H1 (cell line): ENCODE data around the gene UMPS. TPM values are rescaled to one million over a fixed set of nuclear protein-coding genes. Genes with fewer than 3 reads are reported as not detected.

Experiments used
- ATF3 ChIP-seq: IDR thresholded peaks from 2 replicates; pipeline ENCODE4 v1.6.1; 2011; ENCODE audit warnings: low read depth, mild to moderate bottlenecking, low read length; ENCODE audit not compliant: insufficient read depth
- EGR1 ChIP-seq: IDR thresholded peaks from 2 replicates; pipeline ENCODE4 v1.6.1; 2011; ENCODE audit warnings: low read depth, low read length, borderline replicate concordance
- GTF2F1 ChIP-seq: IDR thresholded peaks from 2 replicates; pipeline ENCODE4 v1.6.1; 2012; ENCODE audit warnings: low read depth, low read length, improper control_type of control experiment, borderline replicate concordance
- JUND ChIP-seq: IDR thresholded peaks from 2 replicates; pipeline ENCODE4 v1.6.1; 2011; ENCODE audit warnings: mild to moderate bottlenecking, improper control_type of control experiment, low read length
- RXRA ChIP-seq: IDR thresholded peaks from 2 replicates; pipeline ENCODE4 v1.6.1; 2011; ENCODE audit warnings: low read depth, mild to moderate bottlenecking, low read length, moderate library complexity; ENCODE audit not compliant: insufficient read depth
- SIN3A ChIP-seq, 2 experiments: IDR thresholded peaks in 1 of 2; conservative IDR thresholded peaks in 1 of 2; 2 replicates each; pipeline ENCODE4 v1.6.1; 2011 to 2012; ENCODE audit warnings: low read length in 2 of 2, improper control_type of control experiment in 1 of 2, low read depth in 1 of 2, mild to moderate bottlenecking in 1 of 2
- SIRT6 ChIP-seq: IDR thresholded peaks from one replicate; pipeline ENCODE4 v1.7.1; 2012; ENCODE audit warnings: low read length, inconsistent platforms
- polyA plus RNA-seq, 7 experiments: library from polyadenylated mRNA; depleted of rRNA in 3 of 7; stranded (reverse) in 5 of 7; unstranded in 2 of 7; fragments of >200 nt in 5 of 7; fragments of 200-250 nt in 2 of 7; gene quantifications; 1 replicate in 5 of 7; 2 replicates in 1 of 7; 4 replicates in 1 of 7; pipeline versions ENCODE4 v1.2.1 to v1.2.3, GENCODE V29; 2011 to 2013; ENCODE audit warnings: missing spikeins in 2 of 7, mixed read lengths in 2 of 7
- total RNA-seq: library from RNA; stranded (reverse); fragmentation: NEBNext Ultra II Directional; extraction: Animal tissue kit (Norgen Biotek cat#: 25700); gene quantifications from 2 replicates; pipeline ENCODE4 v1.2.1, GENCODE V29; 2021
- TF ChIP-seq, protein P1 (sequence below): fragments of 300-600 bp; sonication (generic); IDR thresholded peaks from 2 replicates; pipeline ENCODE4 v1.7.1; 2012; ENCODE audit warnings: low read length, moderate library complexity, mild to moderate bottlenecking, inconsistent platforms; ENCODE audit not compliant: insufficient replicate concordance

UMPS gene
- total and polyA plus RNA-seq, 2 of the 8 experiments (the other 6 are each of a cell fraction or from before 2014, with no cell fraction given) = 32.8 to 59.0 TPM

DNA sequence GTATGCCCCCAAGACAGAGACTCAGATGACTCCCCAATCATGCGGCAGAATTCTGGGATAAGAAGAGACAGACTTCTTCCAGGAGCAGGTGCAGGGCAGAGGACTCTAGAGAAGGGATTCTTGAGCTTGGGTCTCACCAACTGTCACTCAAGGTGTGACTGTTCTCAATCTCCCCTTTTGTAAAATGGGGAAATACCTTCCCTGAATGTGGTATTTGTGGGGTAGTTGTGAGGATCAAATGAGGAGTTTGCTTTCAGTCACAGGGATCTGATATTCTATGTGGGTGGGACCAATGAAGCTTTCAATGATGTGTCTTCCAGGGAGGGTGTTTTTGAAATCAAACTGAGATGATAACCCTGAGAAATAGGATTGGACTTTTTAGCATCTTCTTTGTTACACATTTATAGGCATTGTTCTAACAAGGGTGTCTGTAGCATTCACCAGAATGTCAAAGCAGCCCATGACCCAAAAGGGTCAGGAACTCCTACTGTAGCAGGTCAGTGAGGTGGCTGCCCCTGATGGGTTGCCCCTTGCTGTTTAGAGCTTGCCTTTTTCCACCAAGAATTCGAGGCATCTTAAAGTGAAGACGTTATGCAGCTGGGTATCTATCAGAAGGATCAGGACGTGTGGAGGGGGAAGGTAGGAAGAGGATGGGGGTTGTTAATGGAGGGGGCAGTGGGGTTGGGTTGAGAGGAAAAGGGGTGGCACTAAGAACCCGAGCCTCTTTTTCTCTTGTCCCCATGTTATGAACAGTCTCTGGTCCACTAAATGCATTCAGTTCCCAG, 28.8 kb downstream of the UMPS start (continued):
- TF ChIP-seq, protein P1, sequence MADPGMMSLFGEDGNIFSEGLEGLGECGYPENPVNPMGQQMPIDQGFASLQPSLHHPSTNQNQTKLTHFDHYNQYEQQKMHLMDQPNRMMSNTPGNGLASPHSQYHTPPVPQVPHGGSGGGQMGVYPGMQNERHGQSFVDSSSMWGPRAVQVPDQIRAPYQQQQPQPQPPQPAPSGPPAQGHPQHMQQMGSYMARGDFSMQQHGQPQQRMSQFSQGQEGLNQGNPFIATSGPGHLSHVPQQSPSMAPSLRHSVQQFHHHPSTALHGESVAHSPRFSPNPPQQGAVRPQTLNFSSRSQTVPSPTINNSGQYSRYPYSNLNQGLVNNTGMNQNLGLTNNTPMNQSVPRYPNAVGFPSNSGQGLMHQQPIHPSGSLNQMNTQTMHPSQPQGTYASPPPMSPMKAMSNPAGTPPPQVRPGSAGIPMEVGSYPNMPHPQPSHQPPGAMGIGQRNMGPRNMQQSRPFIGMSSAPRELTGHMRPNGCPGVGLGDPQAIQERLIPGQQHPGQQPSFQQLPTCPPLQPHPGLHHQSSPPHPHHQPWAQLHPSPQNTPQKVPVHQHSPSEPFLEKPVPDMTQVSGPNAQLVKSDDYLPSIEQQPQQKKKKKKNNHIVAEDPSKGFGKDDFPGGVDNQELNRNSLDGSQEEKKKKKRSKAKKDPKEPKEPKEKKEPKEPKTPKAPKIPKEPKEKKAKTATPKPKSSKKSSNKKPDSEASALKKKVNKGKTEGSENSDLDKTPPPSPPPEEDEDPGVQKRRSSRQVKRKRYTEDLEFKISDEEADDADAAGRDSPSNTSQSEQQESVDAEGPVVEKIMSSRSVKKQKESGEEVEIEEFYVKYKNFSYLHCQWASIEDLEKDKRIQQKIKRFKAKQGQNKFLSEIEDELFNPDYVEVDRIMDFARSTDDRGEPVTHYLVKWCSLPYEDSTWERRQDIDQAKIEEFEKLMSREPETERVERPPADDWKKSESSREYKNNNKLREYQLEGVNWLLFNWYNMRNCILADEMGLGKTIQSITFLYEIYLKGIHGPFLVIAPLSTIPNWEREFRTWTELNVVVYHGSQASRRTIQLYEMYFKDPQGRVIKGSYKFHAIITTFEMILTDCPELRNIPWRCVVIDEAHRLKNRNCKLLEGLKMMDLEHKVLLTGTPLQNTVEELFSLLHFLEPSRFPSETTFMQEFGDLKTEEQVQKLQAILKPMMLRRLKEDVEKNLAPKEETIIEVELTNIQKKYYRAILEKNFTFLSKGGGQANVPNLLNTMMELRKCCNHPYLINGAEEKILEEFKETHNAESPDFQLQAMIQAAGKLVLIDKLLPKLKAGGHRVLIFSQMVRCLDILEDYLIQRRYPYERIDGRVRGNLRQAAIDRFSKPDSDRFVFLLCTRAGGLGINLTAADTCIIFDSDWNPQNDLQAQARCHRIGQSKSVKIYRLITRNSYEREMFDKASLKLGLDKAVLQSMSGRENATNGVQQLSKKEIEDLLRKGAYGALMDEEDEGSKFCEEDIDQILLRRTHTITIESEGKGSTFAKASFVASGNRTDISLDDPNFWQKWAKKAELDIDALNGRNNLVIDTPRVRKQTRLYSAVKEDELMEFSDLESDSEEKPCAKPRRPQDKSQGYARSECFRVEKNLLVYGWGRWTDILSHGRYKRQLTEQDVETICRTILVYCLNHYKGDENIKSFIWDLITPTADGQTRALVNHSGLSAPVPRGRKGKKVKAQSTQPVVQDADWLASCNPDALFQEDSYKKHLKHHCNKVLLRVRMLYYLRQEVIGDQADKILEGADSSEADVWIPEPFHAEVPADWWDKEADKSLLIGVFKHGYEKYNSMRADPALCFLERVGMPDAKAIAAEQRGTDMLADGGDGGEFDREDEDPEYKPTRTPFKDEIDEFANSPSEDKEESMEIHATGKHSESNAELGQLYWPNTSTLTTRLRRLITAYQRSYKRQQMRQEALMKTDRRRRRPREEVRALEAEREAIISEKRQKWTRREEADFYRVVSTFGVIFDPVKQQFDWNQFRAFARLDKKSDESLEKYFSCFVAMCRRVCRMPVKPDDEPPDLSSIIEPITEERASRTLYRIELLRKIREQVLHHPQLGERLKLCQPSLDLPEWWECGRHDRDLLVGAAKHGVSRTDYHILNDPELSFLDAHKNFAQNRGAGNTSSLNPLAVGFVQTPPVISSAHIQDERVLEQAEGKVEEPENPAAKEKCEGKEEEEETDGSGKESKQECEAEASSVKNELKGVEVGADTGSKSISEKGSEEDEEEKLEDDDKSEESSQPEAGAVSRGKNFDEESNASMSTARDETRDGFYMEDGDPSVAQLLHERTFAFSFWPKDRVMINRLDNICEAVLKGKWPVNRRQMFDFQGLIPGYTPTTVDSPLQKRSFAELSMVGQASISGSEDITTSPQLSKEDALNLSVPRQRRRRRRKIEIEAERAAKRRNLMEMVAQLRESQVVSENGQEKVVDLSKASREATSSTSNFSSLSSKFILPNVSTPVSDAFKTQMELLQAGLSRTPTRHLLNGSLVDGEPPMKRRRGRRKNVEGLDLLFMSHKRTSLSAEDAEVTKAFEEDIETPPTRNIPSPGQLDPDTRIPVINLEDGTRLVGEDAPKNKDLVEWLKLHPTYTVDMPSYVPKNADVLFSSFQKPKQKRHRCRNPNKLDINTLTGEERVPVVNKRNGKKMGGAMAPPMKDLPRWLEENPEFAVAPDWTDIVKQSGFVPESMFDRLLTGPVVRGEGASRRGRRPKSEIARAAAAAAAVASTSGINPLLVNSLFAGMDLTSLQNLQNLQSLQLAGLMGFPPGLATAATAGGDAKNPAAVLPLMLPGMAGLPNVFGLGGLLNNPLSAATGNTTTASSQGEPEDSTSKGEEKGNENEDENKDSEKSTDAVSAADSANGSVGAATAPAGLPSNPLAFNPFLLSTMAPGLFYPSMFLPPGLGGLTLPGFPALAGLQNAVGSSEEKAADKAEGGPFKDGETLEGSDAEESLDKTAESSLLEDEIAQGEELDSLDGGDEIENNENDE = no peak
- no peak for TF ChIP-seq JUND
- no peak for TF ChIP-seq GTF2F1
- TF ChIP-seq SIN3A (conservative IDR thresholded peaks at IDR 0.05 in 1 of 2, IDR thresholded peaks at IDR 0.05 in 1 of 2; ENCODE audit: low read depth in 1 of 2, low read length in 2 of 2) = no peak
- no peak for TF ChIP-seq RXRA
- no peak for TF ChIP-seq ATF3
- no peak for TF ChIP-seq EGR1
- TF ChIP-seq SIRT6 = no peak
